HL-60/S4 treated with phorbol 12-myristate 13-acetate at 8.2 ng/mL for 4 days and 3 days (cell line): ENCODE data around the gene MET.
"Not testable (repeated sequence)": the region's sequence is repeated elsewhere in the genome, so short reads cannot be mapped to it uniquely, and the experiment has no call there.

Source experiments
- in situ Hi-C: fragments of 300-500 bp; cut with MboI; formaldehyde crosslinking; loops from 2 replicates; pipeline ENCODE4 v1.15.0; 2022; ENCODE audit warnings: low sequenced_read_pairs

Gene MET

GRCh38 chr7:116671681-116672595, at the start of gene MET:
MET (plus strand) TSS chr7:116672196; CDS start chr7:116699085, 26,889 bp downstream.
- in situ Hi-C loops: no loop called here

DNA sequence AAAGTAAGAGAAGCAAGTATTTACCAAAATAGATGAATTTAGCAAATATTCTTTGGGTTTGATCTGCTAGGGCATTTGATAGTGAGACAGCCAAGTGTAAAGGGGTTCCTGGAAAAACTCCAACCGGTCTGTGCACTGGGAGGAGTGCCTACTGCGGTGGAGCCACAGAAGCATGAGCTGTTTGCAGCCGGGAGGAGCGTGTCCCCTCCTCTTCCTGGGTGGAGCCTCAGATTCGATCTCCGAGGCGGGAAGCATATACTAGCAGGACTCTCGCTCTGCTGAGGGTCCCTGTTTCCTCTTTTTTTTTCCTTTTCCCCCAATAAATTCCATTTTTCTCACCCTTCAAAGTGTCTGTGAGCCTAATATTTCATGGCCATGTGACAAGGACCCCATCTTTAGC, 45.1 kb upstream of the MET start:
- in situ Hi-C loops: no loop called here

DNA sequence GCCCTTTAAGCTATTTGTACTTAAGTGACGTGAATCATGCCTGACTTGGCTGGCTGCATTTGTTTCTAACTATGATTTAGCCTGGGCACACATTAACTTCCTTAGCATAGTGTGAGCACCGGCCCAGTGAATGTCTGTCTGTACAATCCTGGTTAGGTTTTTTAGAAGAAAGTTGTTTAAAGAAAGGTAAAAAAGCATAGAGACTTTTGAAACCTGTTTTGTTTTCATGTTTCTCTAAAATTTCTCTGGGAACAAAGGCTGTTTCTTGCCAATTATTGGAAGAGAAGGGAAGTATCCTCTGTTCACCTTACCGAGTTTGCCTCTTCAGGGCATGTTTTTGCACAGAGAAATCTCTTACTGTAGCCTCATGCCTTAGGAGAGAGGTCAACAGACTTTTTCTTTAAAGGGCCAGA, 42.9 kb upstream of the MET start:
- in situ Hi-C loops: no loop called here

DNA sequence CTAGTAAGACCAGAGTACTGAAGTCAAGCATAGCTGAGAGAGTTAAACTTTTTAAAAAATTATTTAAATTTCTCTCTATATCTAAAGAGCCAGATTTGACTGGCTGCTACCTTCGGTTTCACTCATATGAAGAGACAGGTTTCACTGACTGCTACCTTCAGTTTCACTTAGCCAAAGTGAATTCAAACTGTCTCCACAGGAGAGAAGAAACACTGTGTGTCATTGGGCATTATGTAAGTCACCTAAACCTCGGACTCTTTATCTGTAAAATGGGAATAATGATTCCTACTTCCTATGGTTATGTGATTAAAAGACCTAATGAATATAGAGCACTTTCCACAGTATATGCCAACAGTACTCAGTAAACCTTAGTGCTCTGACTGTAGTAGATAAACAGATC, 41.6 kb upstream of the MET start:
- in situ Hi-C loops: no loop called here

- in situ Hi-C loops: no loop called here
Observed at GRCh38 chr7:116630932-116631671, 40.9 kb upstream of the MET start.

- in situ Hi-C loops: no loop called here
Observed at GRCh38 chr7:116631676-116632075, 40.3 kb upstream of the MET start.

DNA sequence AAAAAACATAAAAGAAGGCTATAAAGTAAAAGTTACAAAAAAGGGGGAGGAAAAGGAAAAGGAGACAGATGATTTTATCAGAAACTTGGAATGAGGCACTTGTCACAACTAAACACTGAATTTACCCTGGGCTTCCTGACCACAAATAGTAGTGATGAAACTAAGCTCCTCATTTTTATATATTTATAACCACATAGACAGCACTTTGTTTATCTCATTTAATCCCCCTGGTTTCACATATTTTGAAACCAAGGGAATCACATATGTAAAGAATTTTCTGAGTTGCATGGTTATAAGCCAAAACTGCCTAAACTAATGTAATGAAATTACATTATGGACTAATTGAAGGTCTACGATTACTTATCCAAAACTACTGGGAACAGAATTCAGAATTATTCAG, 39.6 kb upstream of the MET start:
- in situ Hi-C loops: no loop called here

- in situ Hi-C loops: no loop called here
Observed at GRCh38 chr7:116633131-116633988, 38.6 kb upstream of the MET start.

DNA sequence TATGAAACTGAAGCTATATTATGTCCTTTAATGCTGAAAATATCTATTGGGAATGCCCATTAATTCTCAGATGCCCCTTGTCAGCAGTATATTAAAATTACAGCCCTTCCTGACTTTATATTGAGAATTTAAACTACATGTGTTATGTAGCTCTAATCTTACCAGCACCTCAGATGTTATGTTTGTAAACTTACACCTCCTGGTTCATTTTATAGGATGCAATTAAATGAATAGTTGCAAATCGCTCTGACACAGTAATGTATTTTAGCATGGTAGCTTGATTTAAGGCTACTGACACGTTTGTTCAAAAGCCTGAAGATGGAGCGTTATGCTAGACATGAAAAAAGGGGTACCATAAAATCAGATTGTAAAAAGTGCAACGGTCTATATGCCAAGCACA, 35.0 kb upstream of the MET start:
- in situ Hi-C loops: no loop called here

DNA sequence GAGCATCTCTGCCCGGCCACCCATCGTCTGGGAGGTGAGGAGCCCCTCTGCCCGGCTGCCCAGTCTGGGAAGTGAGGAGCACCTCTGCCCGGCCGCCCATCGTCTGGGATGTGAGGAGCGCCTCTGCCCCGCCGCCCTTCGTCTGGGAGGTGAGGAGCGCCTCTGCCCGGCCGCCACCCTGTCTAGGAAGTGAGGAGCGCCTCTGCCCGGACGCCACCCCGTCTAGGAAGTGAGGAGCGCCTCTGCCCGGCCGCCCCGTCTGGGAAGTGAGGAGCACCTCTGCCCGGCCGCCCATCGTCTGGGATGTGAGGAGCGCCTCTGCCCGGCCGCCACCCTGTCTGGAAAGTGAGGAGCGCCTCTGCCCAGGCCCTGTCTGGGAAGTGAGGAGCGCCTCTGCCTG, 33.4 kb upstream of the MET start:
- in situ Hi-C loops: not testable (repeated sequence)

DNA sequence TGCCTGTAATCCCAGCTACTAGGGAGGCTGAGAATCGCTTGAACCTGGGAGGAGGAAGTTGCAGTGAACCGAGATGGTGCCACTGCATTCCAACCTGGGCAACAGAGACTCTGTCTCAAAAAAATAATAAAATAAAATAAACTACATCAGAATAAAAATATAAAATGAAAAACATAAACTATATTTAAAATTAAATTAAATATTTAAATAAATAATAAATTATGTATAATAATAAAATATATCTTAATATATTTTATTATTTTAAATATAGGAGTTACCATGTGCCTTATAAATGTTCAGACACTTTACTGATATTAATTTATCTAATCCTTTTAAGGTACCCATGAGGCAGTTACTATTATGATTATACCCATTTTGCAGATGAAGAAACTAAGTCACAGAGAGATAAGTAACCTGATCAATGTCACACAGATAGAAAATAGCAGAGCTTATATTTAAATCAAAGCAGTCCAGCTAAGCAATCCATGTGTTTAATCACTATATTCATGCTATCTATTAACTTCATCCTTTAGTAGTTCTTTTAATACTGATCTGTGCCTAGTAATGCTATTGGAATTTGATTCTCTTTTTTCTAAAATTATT, 30.3 kb upstream of the MET start:
- in situ Hi-C loops: no loop called here

- in situ Hi-C loops: not testable (repeated sequence)
Observed at GRCh38 chr7:116643148-116643547, 28.8 kb upstream of the MET start.

- in situ Hi-C loops: no loop called here
Observed at GRCh38 chr7:116644628-116645027, 27.4 kb upstream of the MET start.

- in situ Hi-C loops: no loop called here
Observed at GRCh38 chr7:116647290-116647689, 24.7 kb upstream of the MET start.

GRCh38 chr7:116647861-116648260, 24.1 kb upstream of the MET start:
- in situ Hi-C loops: no loop called here

- in situ Hi-C loops: no loop called here
Observed at GRCh38 chr7:116650436-116650835, 21.6 kb upstream of the MET start.

- in situ Hi-C loops: no loop called here
Observed at GRCh38 chr7:116652793-116653192, 19.2 kb upstream of the MET start.

- in situ Hi-C loops: no loop called here
Observed at GRCh38 chr7:116653204-116653603, 18.8 kb upstream of the MET start.

DNA sequence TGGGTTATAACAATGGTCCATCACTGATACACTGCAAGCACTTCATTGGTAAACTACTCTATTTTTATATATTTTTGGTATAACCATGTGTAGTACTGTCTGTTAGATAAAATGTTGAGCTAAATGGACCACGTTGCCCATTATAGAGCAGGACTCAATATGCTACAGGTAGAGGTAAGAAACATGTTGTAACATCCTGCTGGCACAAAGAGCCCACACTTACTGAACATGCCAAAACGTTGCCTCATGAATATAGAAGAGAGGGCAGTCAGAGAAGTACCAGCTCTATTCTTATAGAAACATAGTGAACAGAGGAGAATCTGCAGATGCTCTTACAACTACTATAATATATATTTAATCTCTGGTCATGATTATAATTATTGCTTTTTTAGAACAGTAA, 18.4 kb upstream of the MET start:
- in situ Hi-C loops: no loop called here

GRCh38 chr7:116659248-116659647, 12.7 kb upstream of the MET start:
- in situ Hi-C loops: not testable (repeated sequence)

DNA sequence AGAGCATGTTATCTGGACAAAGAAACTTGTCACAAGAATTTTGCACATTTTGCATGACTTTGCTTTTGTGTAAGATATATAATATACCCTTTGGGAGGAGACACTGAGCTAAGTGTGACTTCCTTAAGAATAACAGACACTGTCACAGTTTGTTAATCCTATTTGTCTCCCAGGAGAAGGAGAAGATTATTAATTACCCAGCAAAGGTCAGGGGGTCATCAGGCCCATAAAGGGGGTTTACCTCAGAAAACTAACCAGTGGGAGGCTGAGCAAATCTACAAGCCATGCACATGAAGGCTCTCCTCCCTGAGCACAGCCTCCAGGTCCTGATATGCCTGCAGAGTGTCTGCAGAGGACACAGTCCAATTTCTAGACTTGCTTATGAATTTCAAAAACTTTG, 10.1 kb upstream of the MET start:
- in situ Hi-C loops: no loop called here
